ENCODE data around the gene IRAK1BP1.

- no peak for TF ChIP-seq CTCF (IDR thresholded peaks at IDR 0.05)
- TF ChIP-seq POLR2A (IDR thresholded peaks at IDR 0.05): no peak
Measured at GRCh38 chr6:78910010-78910409, 42.7 kb downstream of the IRAK1BP1 start.
